CD4-positive, alpha-beta T cell treated with Interleukin-4 for 1 hour (primary cell): ENCODE data around the gene FBXO40.

Source experiments
- DNase-seq, 2 donors: peaks; one replicate each; pipeline ENCODE4 v3.0.0-alpha.2; 2020 to 2022

FBXO40 gene

GRCh38 chr3:121665488-121665887 is 72.3 kb downstream of the FBXO40 start:
- DNase-seq = no peak

- DNase-seq = no peak
Observed at GRCh38 chr3:121667333-121667732, 74.2 kb downstream of the FBXO40 start.

- no peak for DNase-seq
Observed at GRCh38 chr3:121670676-121671075, 77.5 kb downstream of the FBXO40 start.

- no peak for DNase-seq
Observed at GRCh38 chr3:121677141-121677540, 84.0 kb downstream of the FBXO40 start.
